Right lobe of liver (tissue), 4 donors: Measurements from ENCODE around the gene CREB5.

Experiments
- CTCF ChIP-seq, 4 donors: fragments of 200-600 bp in 3 of 4; fragments of 450-650 bp in 1 of 4; IDR thresholded peaks; one replicate each; pipeline versions ENCODE4 v1.5.1 to v1.8.0; 2016 to 2022; ENCODE audit warnings: antibody characterized with exemption in 4 of 4, mild to moderate bottlenecking in 2 of 4
- POLR2A ChIP-seq: fragments of 450-650 bp; IDR thresholded peaks from one replicate; pipeline ENCODE4 v1.6.1; 2017; ENCODE audit warnings: antibody characterized with exemption, mild to moderate bottlenecking
- donor health status: DM: no; HTN: no; CAD: no.
- donor health status: DM: no; HTN: no; CAD: no.
- donor health status: DM: no; HTN: yes; CAD: no.

- TF ChIP-seq CTCF (IDR thresholded peaks at IDR 0.05) = no peak
- no peak for TF ChIP-seq POLR2A
These were observed 134.8 kb downstream of the CREB5 start for GRCh38 chr7:28547115-28547514.
